ENCODE measurements around the gene TXN. TPM values are rescaled to one million over a fixed set of nuclear protein-coding genes. Genes with fewer than 3 reads are reported as not detected.

The TXN gene
- total and polyA plus RNA-seq, 9 donors = 84.4 to 176 (median 117) TPM

GRCh38 chr9:110291921-110292557, 35.7 kb upstream of the TXN start:
- Histone ChIP-seq H3K4me3 (no peak overlapping the region), H3K36me3 (no peaks in the 10 kb centered on the region), H3K27me3 (no peaks in the 10 kb centered on the region), H3K9me3 (no peaks in the 10 kb centered on the region), H3K27ac (no peak overlapping the region), H3K4me1 (ENCODE audit: insufficient read depth) (no peaks in the 10 kb centered on the region)
- 87 to 93% (median 91%) methylated on average over 23 to 28 of the region's 28 CpGs for WGBS, 3 donors
- no peak for DNase-seq
- TF ChIP-seq CTCF (IDR thresholded peaks at IDR 0.05) = no peak
- no peak for TF ChIP-seq EP300 (IDR thresholded peaks at IDR 0.05)
- no peak for TF ChIP-seq POLR2A (IDR thresholded peaks at IDR 0.05)
- intact Hi-C loops (cut with DNase I) = no loop called here

GRCh38 chr9:110290001-110290400, 33.7 kb upstream of the TXN start:
- Histone ChIP-seq H3K27me3 (no peaks in the 10 kb centered on the region), H3K27ac (no peak overlapping the region), H3K9me3 (no peaks in the 10 kb centered on the region), H3K4me3 (no peak overlapping the region), H3K4me1 (ENCODE audit: insufficient read depth) (no peaks in the 10 kb centered on the region), H3K36me3 (no peaks in the 10 kb centered on the region)
- DNase-seq = no peak
- TF ChIP-seq POLR2A (IDR thresholded peaks at IDR 0.05) (no peak), CTCF (IDR thresholded peaks at IDR 0.05) (no peak), EP300 (IDR thresholded peaks at IDR 0.05) (no peak)
- 78 to 85% (median 83%) methylated on average over 1 of the region's 1 CpG for whole genome bisulfite sequencing, 3 donors
- intact Hi-C loops (cut with DNase I) = no loop called here

GRCh38 chr9:110288503-110288902, 32.2 kb upstream of the TXN start:
- Histone ChIP-seq H3K9me3 (no peaks in the 10 kb centered on the region), H3K4me1 (ENCODE audit: insufficient read depth) (no peaks in the 10 kb centered on the region), H3K36me3 (no peaks in the 10 kb centered on the region), H3K27me3 (no peaks in the 10 kb centered on the region), H3K27ac (no peak overlapping the region), H3K4me3 (no peak overlapping the region)
- no peak for TF ChIP-seq POLR2A (IDR thresholded peaks at IDR 0.05)
- TF ChIP-seq EP300 (IDR thresholded peaks at IDR 0.05) = no peak
- TF ChIP-seq CTCF (IDR thresholded peaks at IDR 0.05) = no peak
- DNase-seq = no peak
- intact Hi-C loops (cut with DNase I) = no loop called here
- WGBS, 3 donors = 72 to 83% (median 76%) methylated on average over 4 of the region's 4 CpGs

GRCh38 chr9:110287289-110287680, 31.0 kb upstream of the TXN start:
- Histone ChIP-seq H3K4me3 (no peak overlapping the region), H3K27me3 (no peaks in the 10 kb centered on the region), H3K4me1 (ENCODE audit: insufficient read depth) (no peaks in the 10 kb centered on the region), H3K36me3 (no peaks in the 10 kb centered on the region), H3K27ac (no peak overlapping the region), H3K9me3 (no peaks in the 10 kb centered on the region)
- no peak for TF ChIP-seq CTCF (IDR thresholded peaks at IDR 0.05)
- no peak for DNase-seq
- intact Hi-C loops (cut with DNase I) = no loop called here
- 89 to 95% (median 91%) methylated on average over 6 of the region's 6 CpGs for WGBS, 3 donors
